WTC11 (cell line): ENCODE data around the gene SMOC1.

Source experiments
- CREM ChIP-seq: sonication (generic); formaldehyde crosslinking; IDR thresholded peaks from 2 replicates; pipeline ENCODE4 v1.8.1; 2022; ENCODE audit warnings: mild to moderate bottlenecking, missing genetic modification reagents, moderate library complexity
- CTCF ChIP-seq: fragments of 200-600 bp; IDR thresholded peaks from 2 replicates; pipeline ENCODE4 v1.8.0; 2022; ENCODE audit warnings: antibody characterized with exemption

GRCh38 chr14:69988979-69989378 lies 109.8 kb downstream of the SMOC1 start:
- TF ChIP-seq CTCF (no peak), CREM (no peak)
